T-helper 2 cell treated with Interferon-gamma antibody and Interleukin-4, amounts not matched to agents 100 ng/mL and 5 ng/mL, for 36 hours (primary cell): Measurements from ENCODE around the gene RIOK3. TPM values are rescaled to one million over a fixed set of nuclear protein-coding genes. Genes with fewer than 3 reads are reported as not detected.
"Not testable (repeated sequence)": the region's sequence is repeated elsewhere in the genome, so short reads cannot be mapped to it uniquely, and the experiment has no call there.

Experiments
- intact Hi-C: fragments of 100-400 bp; cut with micrococcal nuclease; formaldehyde crosslinking; loops from one replicate; pipeline ENCODE4 v1.15.1; 2023
- total RNA-seq: library from RNA; stranded (reverse); gene quantifications from 2 replicates; pipeline ENCODE4 v1.2.3, GENCODE V29; 2022

RIOK3 gene, protein sequence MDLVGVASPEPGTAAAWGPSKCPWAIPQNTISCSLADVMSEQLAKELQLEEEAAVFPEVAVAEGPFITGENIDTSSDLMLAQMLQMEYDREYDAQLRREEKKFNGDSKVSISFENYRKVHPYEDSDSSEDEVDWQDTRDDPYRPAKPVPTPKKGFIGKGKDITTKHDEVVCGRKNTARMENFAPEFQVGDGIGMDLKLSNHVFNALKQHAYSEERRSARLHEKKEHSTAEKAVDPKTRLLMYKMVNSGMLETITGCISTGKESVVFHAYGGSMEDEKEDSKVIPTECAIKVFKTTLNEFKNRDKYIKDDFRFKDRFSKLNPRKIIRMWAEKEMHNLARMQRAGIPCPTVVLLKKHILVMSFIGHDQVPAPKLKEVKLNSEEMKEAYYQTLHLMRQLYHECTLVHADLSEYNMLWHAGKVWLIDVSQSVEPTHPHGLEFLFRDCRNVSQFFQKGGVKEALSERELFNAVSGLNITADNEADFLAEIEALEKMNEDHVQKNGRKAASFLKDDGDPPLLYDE
- 53.6 and 58.1 TPM in 2 replicates for total RNA-seq

DNA sequence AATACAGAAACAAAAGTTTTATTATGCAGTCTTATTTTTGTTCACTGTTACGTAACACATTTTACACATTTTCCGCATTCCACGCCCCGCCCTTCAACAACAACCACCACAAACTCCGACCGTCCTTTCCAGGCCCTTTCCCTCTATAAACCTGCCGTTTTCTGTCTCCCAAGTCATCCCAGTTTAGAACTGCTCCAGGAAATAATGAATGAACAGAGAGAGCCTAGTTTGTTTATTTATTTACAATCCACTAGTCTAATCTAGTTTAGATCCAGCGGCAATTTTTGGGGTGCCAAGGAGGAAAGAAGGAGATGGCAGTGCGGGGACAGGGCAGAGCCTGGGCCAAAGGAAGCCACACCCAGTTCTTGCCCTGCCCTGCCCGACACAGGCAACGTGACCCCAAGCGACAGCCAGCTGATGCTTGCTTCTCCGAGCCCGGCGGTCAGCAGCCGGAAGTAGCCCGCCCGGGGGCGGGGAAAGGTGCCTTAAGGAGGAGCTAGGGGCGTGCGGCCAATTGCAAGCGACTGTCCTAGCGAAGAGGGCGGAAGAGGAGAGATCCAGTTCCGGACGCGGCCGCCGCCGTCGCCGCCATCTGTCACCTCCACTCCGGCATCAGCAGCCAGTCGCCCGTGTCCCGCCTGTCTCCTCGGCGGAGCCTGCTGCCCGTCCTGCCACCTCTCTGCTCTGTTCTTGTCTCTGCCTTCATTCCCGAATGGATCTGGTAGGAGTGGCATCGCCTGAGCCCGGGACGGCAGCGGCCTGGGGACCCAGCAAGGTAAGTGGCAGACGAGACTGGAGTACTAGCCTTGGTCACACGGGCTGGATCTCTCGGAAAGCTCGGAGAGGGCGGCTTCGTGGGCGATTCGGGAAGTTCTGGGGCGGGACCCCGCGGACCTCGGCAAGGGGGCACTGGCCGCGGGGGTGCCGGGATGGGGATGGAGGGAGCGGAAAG, at the start of gene RIOK3:
RIOK3 (plus strand) TSS at position 560 of the 952 bp plus-strand sequence; CDS start at position 713, 153 bp downstream.
- intact Hi-C loops, result loop anchor here (1.0 to 5.0 kb wide), 6 partner anchors 15 to 559 kb away; partner anchors contain the start of genes NPC1, RBBP8, RMC1 and TTC39C

DNA sequence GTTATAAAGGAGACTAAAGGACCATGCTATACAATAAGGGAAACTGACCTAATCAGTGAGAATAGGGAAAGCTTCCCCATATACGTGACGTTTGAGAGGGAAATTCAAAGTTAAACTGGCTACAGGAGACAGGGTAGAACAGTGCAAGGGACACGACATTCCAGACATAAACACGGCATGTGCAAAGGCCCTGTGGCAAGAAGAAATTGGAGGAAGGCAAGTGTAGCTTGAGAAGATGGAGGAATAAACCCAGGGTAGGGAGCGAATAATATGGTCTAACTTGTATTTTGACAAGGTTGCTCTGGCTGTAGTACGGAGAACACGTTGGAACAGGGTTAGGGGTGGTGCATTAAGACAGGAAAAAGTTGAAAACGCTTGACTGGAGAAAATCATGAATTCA, 49.8 kb upstream of the RIOK3 start:
- intact Hi-C loops, result no loop called here

DNA sequence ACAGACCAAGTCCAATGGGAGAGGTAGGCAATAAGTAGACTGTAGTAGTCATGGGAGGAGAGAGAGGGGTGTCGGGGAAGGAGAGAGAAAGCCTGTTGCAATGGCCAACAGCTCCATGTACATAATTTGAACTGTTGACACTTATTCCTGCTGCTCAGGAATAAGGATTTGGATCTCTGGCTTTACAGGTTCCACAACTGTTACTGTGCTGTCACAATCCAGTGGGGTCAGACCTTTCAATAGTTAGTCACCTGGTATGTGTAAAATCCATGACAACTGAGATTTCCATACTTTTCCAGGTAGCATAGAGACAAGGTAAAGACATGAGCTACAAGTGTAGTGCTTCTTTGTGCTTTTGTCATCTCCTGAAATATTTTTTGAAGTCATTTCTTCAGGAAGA, 47.5 kb upstream of the RIOK3 start:
- intact Hi-C loops, result no loop called here

DNA sequence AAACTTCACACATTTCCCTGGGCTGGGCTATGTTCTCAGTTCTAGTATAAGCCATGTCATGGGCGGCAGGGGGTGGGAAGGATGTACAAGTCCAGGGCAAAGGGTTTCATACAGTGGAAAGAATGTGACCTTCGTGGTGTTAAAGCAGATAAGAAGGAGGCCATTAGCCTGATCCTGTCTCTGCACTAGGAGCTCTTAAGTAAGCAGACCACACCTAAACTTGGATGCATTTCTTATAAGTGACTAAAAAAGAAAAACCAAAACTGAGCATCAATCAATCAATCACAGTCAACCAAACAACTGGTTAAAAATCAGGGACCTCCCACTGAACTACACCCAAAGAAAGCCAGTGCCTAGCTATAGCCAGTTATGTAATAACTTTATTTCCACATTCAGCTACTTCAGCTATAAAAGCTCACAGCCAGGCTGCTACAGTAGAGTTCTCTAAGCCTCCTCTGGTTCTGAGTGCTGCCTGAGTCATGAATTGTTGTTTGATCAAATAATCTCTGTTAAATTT, 46.8 kb upstream of the RIOK3 start:
- intact Hi-C loops, result no loop called here

DNA sequence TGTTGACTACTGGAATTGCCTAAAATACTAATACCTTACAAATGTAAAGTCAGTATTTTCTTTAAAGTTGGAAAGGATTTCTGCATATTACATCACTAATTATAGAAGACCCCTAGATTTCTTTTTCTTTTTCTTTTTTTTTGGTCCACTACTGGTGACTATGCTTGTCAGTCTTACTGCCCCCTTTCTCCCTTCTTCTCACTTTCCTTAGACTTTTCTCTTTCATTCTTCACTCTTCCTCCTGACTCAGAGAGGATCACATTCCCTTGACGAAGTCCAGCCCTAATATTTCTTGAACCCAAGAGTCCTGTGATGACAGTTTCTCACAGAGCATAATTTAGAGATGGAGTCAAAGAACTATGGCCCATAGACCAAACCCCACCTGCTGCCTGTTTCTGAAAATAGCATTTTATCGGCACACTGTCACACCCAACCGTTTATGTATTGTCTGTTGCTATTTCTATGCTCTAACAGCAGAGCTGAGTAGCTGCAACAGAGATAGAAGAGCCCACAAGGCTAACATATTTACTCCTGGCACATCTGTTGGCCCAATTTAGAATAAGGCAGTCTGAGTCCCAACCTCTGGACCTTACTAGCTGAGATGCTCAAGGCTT, 40.6 kb upstream of the RIOK3 start:
- intact Hi-C loops, result loop anchor here (1.0 to 5.0 kb wide), 3 partner anchors 281 to 480 kb away; partner anchors contain the start of gene RBBP8

DNA sequence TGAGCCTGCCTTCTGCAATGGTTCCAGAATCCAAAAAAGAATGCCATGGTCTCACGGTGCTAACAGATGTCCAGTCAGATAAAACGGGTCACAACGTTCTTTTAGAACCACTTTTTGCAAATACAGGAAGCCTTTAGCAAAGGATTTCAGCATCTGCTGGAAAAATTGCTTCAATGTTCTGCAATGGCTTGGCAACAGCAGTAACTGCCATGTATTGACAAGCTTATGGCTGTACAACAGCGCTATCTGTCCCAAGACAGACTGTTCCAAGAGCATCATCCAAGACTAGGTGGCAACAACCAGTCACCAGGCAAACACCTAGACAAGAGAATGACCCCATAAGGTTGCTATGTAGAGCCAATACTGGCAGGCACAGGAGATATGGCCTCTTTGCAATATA, 37.6 kb upstream of the RIOK3 start:
- intact Hi-C loops, result no loop called here

DNA sequence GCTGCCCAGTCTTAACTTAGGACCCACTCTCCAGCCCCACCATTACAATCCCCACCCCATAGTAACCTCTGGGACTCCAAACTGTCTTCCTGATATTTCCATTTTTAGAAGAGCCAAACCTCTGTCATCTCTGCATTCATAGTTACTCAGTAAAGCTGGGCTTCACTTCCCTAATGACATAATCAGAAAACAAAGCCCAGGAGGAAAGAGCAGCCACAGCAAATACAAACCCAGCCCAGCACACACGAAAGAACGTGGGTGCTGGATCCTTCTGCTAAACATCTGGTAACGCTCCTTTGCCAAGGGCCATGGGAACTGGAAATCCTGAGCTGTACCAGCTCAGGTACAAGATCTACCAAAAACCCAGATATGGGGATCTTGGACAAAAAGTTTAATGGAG, 36.8 kb upstream of the RIOK3 start:
- intact Hi-C loops, result no loop called here

DNA sequence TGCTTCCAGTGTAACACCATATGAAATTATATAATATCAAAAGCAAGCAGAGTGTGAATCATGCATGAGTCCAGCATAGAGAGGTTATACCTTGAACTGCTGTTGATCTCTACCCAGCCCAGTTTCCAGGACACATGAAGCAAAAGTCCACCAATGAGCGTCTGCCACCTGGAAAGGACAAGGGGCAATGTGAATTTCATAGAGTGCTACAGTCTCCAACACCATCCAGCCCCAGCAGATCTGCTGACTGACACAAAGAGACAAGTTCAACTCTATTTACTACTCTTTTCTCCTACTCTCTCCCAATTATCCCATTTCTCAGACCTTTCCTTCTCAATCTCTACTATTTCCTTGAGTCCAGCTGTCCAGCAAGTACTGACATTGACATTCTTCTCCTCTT, 31.8 kb upstream of the RIOK3 start:
- intact Hi-C loops, result no loop called here

DNA sequence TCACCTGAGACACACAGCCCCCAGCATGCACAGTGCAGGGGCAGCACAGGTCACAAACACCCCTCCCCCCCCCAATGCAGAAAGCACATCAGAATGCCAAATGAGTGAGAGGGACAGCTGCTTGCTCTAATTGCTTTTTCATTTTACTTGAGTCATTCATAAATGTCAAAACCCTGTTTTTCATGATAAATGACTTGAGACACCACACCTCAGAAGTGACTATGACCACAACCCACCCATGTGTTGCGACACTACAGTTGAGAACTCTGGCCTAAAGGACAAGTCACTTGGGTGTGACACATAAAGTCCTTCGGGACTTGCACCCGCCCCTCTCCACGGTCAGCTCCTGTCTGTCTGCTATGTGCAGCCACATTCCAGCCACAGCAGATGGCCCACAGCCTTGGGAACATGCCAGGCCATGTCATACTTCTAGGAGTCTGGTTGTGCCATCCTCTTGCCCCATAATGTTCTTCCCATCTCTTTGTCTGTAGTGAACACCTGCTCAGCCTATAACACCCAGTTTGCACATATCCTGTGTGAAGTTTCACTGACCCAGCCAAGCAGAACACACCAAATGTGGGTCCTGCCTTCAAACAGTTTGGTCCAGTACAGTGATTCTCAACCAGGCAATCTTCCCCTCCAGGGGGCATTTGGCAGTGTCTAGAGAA, 30.2 kb upstream of the RIOK3 start:
- intact Hi-C loops, result no loop called here

DNA sequence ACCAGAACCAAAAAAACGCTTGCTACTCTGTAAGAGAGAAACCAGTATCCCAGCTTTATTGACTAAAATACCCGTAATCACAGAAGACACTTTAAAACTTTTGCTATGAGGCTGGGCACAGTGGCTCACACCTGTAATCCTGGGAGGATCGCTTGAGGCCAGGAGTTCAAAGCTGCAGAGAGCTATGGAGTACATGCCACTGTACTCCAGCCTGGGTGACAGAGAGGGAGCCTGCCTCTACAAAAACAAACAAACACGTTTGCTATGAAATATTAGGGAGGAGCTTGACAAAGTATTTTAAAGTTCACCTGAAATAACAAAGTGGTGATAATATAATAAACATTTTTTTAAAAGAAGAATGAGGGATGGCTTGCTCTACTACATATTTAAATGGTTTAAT, 28.5 kb upstream of the RIOK3 start:
- intact Hi-C loops, result no loop called here

DNA sequence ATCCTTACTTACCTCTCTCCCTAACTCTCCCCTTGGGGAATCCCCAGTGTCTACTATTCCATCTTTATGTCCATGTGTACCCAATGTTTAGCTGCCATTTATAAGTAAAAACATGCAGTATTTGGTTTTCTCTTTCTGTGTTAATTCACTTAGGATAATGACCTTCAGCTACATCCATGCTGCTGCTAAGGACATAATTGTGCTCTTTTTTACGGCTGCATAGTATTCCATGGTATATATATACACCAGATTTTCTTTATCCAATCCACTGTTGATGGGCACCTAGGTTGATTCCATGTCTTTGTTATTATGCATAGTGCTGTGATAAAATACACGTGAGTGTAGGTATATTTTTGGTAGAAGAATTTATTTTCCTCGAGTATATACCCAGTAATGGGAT, 24.3 kb upstream of the RIOK3 start:
- intact Hi-C loops, result no loop called here

DNA sequence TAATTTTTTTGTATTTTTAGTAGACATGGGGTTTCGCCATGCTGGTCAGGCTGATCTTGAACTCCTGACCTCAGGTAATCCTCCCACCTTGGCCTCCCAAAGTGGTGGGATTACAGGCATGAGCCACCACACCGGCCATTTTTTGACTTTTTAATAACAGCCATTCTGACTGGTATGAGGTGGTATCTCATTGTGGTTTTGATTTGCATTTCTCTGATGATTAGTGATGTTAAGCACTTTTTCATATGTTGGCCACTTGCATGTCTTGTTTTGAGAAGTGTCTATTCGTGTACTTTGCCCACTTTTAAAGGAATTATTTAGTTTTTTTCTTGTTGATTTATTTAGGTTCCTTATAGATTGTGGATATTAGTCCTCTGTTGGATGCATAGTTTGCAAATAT, 23.5 kb upstream of the RIOK3 start:
- intact Hi-C loops, result not testable (repeated sequence)

DNA sequence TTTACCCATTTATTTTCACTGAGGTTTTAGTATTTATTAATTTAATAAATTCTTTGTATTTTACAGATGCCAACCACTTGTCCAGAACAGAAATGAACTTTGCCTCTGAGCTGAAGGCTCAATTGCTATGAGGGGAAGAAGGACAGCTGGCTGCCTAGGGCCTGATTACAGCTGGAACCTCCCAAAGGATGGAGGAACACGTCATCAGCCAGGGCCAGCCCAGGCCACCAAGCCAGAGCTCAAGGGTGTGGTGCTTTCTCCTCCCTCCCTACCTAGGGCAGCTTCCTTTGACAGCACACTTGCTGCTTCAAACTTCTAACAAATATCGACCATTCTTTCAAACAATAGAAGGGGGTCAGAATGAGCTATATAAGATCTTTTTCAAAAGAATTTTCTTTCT, 19.7 kb upstream of the RIOK3 start:
- intact Hi-C loops, result no loop called here

DNA sequence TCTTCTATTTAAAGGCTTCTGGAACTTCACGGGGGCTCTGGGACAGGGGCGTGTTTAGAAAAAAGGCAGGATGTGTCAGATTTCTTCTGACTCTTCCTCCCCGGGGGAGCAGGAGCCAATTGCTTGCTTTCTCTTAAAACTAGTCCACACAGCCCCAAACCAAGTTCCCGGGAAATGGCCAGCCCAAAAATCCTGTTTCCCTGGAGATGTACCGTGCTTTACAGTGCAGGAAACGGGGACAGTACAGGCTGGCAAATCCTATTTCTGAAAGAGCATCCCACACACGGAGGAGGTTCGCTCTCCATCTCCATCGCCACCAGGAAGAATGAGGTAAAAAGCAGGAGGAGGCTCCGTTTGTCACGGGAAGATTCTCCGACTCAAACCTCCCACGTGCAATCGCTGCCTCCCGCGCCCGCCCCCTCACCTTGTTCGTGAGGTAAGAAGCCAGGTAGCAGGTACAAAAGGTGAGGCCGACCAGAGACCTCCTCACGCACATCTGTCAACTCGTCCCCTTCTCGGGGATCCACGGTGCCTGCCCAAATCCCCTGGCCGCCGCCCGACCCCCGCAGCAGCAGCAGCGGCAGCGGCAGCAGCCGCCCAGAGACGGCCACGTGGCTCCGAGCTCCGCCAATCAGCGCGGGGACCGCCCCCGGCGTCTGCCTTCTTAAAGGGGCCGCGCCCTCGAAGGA, 15.6 kb upstream of the RIOK3 start:
- intact Hi-C loops, result loop anchor here (1.0 to 5.0 kb wide), 4 partner anchors 16 to 505 kb away; partner anchors contain the start of genes NPC1, RBBP8, RIOK3 and RMC1

DNA sequence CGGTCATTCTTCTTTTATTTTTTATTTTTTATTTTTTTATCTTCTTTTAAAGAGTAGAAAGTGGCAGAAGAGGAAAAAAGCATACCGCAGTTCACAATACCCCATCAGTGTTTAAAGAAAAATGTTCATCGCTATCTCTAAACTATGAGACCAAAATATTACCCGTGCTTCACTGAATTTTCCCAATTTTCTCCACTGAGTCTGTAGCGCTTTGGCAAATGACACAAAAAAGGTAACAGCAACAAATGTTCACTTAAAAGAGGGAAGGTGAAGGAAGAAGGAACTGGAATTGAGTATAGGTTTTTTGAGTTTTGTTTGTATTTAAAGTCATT, 15.1 kb upstream of the RIOK3 start:
- intact Hi-C loops, result loop anchor here (1.0 to 5.0 kb wide), 4 partner anchors 15 to 506 kb away; partner anchors contain the start of genes NPC1, RBBP8, RIOK3 and RMC1

DNA sequence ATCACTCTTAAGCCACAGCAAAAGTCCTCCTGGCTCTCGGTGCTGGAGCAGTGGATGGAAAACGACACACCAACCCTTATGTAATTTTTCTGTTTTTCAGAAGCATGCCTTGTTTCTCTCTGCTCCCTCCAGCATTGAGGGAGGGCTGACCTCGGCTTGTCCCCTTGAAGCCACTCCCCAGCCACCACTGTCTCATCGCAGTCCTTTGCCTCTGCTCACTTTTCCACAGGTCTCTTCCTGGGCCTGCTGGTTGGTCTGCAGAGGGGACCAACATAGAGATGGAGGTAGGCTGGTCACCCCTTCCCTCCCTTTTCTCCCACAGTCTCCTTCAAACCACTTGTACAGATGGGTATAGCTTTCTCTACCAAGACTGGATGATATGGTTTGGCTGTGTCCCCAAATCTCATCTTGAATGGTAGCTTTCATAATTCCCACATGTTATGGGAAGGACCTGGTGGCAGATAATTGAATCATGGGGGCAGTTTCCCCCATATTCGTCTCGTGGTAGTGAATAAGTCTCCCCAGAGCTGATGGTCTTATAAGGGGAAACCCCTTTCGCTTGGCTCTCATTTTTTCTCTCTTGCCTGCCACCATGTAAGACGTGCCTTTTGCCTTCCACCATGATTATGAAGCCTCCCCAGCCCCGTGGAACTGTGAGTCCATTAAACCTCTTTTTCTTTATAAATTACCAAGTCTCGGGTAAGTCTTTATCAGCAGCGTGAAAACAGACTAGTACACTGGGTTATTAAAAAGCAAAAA, 14.3 kb upstream of the RIOK3 start:
- intact Hi-C loops, result loop anchor here (1.0 to 5.0 kb wide), 4 partner anchors 15 to 506 kb away; partner anchors contain the start of genes NPC1, RBBP8, RIOK3 and RMC1

DNA sequence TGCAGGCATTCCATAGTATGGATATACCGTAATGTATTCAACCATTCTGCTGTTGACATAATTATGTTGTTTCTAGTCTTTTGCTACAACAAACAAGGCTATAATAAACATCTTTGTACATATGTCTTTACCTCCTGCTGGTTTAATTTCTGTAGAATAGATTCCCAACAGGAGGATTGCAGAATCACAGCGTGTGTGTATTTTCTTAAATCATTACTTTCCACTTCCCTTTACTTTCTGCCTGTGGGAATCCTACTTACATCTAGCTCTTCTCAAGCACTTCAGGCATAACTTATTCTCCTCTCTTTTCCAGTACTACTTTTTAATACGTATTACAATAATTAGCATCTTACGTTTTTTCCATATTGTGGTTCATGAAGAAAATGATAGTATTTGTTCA, 13.0 kb upstream of the RIOK3 start:
- intact Hi-C loops, result no loop called here

DNA sequence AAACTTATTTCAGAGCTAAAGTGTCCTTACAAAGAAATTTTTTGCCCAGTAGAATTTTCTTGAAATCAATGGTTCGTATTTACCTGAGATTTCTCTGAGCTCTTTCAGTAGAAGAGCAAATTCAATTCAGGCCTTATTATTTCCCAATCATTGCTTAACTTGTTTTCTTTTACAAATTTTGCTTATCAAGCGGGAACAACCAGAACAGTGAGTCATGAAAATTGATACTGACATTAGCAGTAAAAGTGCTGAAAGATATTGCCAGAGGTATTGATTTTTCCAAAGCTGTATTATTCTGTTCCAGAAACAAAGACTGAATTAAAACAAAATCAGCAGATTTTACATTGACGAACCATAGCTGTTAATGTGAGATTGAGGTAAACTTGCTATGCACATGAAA, 10.1 kb upstream of the RIOK3 start:
- intact Hi-C loops, result no loop called here

DNA sequence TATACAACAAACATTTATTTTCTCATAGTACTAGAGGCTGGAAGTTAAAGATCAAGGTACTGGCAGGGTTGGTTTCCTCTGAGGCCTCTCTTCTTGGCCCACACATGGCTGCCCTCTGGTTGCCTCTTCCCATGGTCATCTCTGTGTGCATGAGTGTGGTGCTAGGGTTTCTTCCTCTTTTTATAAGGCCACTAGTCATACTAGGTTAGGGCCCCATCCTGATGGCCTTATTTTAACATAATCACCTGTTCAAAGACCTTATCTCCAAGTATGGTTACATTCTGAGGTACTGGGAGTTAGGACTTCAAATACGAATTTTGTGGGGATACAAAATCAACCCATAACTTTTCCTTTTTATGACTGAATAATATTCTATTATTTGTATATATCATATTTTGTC, 4.8 kb upstream of the RIOK3 start:
- intact Hi-C loops, result no loop called here
